Coronary artery (tissue), 2 donors: ENCODE results near the gene ST3GAL3.
A peak's percentile ranks its signal among the peaks of the same experiment; 100 is the strongest.

Experiments
- DNase-seq: peaks from one replicate; pipeline ENCODE4 v3.0.0-alpha.2; 2017; ENCODE audit warnings: low spot score
- H3K27ac ChIP-seq, 2 donors: fragments of 200-600 bp; sonication (generic); one replicate each; pipeline ENCODE4 v1.5.1; 2016 to 2019
- H3K4me3 ChIP-seq: fragments of 200-600 bp; sonication (generic); 2 replicates; pipeline ENCODE4 v1.5.1; 2016; ENCODE audit warnings: mild to moderate bottlenecking, moderate library complexity
- CTCF ChIP-seq: fragments of 200-600 bp; sonication (generic); IDR thresholded peaks from one replicate; pipeline ENCODE4 v1.5.1; 2019; ENCODE audit warnings: antibody characterized with exemption

ST3GAL3 gene

GRCh38 chr1:43898981-43899380 is 191.6 kb downstream of the ST3GAL3 start:
- Histone ChIP-seq H3K4me3 (no peak overlapping the region), H3K27ac (no peak overlapping the region)
- no peak for TF ChIP-seq CTCF
- DNase-seq: peak; percentile 47

DNA sequence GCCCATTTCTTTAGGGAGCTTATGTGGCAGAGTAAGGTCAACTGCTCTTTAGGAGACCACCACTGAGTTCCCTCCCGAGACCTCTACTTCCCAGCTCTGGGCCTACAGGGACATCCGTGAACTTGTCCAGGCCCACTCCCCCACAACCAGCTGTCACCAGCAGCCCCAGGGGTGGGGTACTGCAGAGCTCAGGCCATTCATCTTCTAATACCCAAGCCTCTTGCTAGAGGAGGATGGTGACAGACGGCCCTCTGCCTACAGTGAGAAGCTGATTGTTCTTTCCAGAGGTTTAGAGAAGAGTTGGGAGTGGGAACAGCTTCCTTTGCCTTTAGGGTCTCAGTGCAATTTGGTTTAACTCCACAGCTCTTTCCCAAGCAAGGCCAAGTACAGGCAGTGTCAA is 193.1 kb downstream of the ST3GAL3 start:
- no peak for TF ChIP-seq CTCF
- Histone ChIP-seq H3K27ac (no peak overlapping the region), H3K4me3 (no peak overlapping the region)
- no peak for DNase-seq

DNA sequence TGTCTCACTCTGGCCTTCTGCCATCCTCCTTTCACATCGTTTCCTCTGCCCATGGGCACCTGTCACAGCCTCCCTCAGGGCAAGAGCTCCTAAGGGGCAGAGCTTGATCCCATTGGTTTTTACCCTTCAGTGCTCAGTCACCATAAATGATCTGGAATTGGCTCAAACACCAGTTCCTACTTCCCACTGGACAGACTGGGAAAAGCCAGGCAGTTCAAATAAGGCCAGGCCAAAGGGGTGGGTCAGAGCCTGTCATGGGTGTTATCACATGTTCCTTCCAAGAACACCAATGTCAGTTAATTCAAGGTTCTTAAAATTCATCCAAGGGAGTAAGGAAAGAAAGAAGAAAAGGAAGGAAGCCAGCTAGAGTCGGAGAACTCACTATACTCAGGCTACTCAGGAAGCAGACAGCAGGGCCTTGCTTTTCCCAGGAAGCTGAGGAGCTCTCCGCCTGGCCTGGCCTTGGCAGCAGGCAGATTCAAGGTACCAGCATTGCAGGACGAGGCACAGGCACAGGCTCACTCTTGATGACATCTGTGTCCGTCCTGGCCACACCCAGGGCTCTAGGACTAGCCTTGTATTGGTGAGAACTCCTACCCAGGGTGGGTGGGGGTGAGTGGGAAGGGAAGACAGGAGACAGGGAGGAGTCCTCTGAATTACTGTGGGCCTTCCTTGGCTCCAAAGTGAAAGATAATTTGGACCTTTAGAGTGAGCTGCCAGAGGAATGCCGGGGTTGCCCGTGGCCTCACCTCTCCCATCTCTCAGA is 194.0 kb downstream of the ST3GAL3 start:
- Histone ChIP-seq H3K4me3 (no peak overlapping the region), H3K27ac (no peak overlapping the region)
- no peak for TF ChIP-seq CTCF
- DNase-seq: no peak

GRCh38 chr1:43902058-43902831 is 194.9 kb downstream of the ST3GAL3 start:
- H3K4me3 ChIP-seq: no peak overlapping the region
- no peak overlapping the region for H3K27ac ChIP-seq
- TF ChIP-seq CTCF: no peak
- DNase-seq: no peak

- no peak for DNase-seq
- no peak for TF ChIP-seq CTCF
- H3K4me3 ChIP-seq: no peak overlapping the region
- H3K27ac ChIP-seq: no peak overlapping the region
These were observed 197.6 kb downstream of the ST3GAL3 start for GRCh38 chr1:43904660-43905551.

GRCh38 chr1:43908226-43908625 is 200.9 kb downstream of the ST3GAL3 start:
- DNase-seq: peak; percentile 31
- Histone ChIP-seq H3K27ac (no peak overlapping the region), H3K4me3 (no peak overlapping the region)
- TF ChIP-seq CTCF: no peak
